Measurements from ENCODE around the gene INPP5A. TPM values are rescaled to one million over a fixed set of nuclear protein-coding genes. Genes with fewer than 3 reads are reported as not detected.
A peak's percentile ranks its signal among the peaks of the same experiment; 100 is the strongest.

Gene INPP5A
- total and polyA plus RNA-seq, 11 donors: 38.6 to 179 (median 102) TPM

- intact Hi-C loops (cut with DNase I): no loop called here
- no peak overlapping the region for H3K27ac ChIP-seq
Observed at GRCh38 chr10:132698761-132699391, 161.3 kb downstream of the INPP5A start.

GRCh38 chr10:132699411-132700155 is 162.0 kb downstream of the INPP5A start:
- no peak for TF ChIP-seq POLR2A (IDR thresholded peaks at IDR 0.05)
- TF ChIP-seq CTCF (IDR thresholded peaks at IDR 0.05): no peak
- peaks cover 0 to 16% (median 5%) of the 10 kb centered on the region in 12 donors for H3K4me1 ChIP-seq
- H3K27ac ChIP-seq: peak overlapping the region in 4 of 12 donors; percentile 2 to 67 (median 22)
- WGBS, 4 donors: 90 to 100% (median 94%) methylated on average over 9 to 18 of the region's 18 CpGs
- ATAC-seq (peak in 1 of 4 donors; percentile 8), DNase-seq (peak in 2 of 5 donors; percentile 18 to 58)
- intact Hi-C loops (cut with DNase I): no loop called here
- H3K27me3 ChIP-seq: no peaks in the 10 kb centered on the region
- H3K9me3 ChIP-seq: peaks cover 0 to 8% (median 0%) of the 10 kb centered on the region in 12 donors
- no peak overlapping the region for H3K4me3 ChIP-seq
- peaks cover 0 to 28% (median 10%) of the 10 kb centered on the region in 9 donors for H3K36me3 ChIP-seq

More at GRCh38 chr10:132698761-132699391, 161.3 kb downstream of the INPP5A start:
- peaks cover 0 to 8% (median 0%) of the 10 kb centered on the region in 12 donors for H3K9me3 ChIP-seq
- peaks cover 0 to 28% (median 10%) of the 10 kb centered on the region in 9 donors for H3K36me3 ChIP-seq
- peaks cover 0 to 16% (median 5%) of the 10 kb centered on the region in 12 donors for H3K4me1 ChIP-seq
- DNase-seq: peak in 2 of 5 donors; percentile 11 to 50
- TF ChIP-seq CTCF (IDR thresholded peaks at IDR 0.05) (no peak), POLR2A (IDR thresholded peaks at IDR 0.05) (no peak)
- ATAC-seq: no peak
- no peak overlapping the region for H3K4me3 ChIP-seq
- H3K27me3 ChIP-seq: no peaks in the 10 kb centered on the region
- WGBS, 4 donors: 91 to 96% (median 94%) methylated on average over 22 to 28 of the region's 28 CpGs

- peak in 2 of 4 donors; percentile 35 to 60 for ATAC-seq
- Histone ChIP-seq H3K9me3 (peaks cover 0 to 6% (median 2%) of the 10 kb centered on the region in 12 donors), H3K27ac (peak overlapping the region in 4 of 12 donors; percentile 2 to 67 (median 22)), H3K36me3 (peaks cover 0 to 32% (median 13%) of the 10 kb centered on the region in 9 donors), H3K27me3 (no peaks in the 10 kb centered on the region), H3K4me1 (peaks cover 0 to 16% (median 5%) of the 10 kb centered on the region in 12 donors), H3K4me3 (no peak overlapping the region)
- TF ChIP-seq POLR2A (IDR thresholded peaks at IDR 0.05): no peak
- no peak for TF ChIP-seq CTCF (IDR thresholded peaks at IDR 0.05)
- intact Hi-C loops (cut with DNase I): no loop called here
- 60 to 71% (median 66%) methylated on average over 21 to 27 of the region's 27 CpGs for WGBS, 4 donors
- DNase-seq: peak in 2 of 5 donors; percentile 34 to 68
Observed at GRCh38 chr10:132700156-132701098, 162.8 kb downstream of the INPP5A start.
